GM18519 (cell line): ENCODE measurements around the gene GRB2.
"Not testable (repeated sequence)": the region's sequence is repeated elsewhere in the genome, so short reads cannot be mapped to it uniquely, and the experiment has no call there.

Experiments used
- ATAC-seq: cut with Tn5 transposase; IDR thresholded peaks from one replicate; pipeline ENCODE4 v1.9.1; 2021; ENCODE audit warnings: mild to moderate bottlenecking, moderate library complexity; ENCODE audit not compliant: unreplicated experiment, low FRiP score

GRB2 gene

DNA sequence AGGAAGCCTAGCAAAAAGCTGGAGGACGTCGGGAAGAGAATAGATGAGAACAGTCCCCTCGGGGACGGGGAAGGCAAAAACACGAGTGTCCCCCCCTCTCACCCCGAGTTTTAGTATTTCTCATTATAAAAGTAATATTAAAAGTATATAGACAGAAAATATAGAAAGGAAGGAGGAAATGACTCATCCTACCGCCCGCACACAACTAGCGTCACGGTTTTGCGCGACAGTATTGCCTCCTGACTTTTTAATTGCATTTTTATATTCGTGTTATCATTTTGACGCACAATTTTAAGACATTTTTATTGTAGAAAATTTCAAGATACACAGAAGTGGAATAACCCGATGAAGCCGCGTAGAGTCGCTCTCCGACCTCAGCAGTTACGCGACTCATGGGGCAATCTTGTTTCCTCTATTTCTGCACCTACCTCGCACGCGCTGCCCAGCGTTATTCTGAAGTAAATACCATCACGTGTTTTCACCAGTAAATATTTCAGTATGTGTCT, 115.6 kb downstream of the GRB2 start:
- ATAC-seq = peak; percentile 16

- ATAC-seq = peak; percentile 85
Observed at GRCh38 chr17:75289115-75289831, 116.2 kb downstream of the GRB2 start, which contains the start of gene SLC25A19. Gene SLC25A19, minus strand, starts transcription at chr17:75289433. Its CDS starts 2,669 bp downstream, at chr17:75286764.

DNA sequence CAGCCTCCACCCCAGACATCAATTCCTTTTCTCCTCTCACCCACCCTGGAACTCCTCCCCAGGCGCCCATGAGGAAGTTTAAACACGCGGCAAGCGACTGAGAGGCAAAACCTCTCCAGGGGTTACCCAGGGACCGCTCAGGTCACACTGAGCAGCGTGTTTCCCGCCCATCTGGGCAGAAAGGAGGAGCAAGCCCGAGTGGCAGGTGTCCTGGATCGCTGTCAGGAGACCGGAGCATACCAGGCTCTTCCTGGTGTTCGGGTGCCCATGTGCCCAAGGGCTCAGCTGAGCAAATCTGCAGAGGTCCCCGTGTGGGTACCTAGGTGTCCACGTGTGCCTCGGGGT, 116.7 kb downstream of the GRB2 start:
- peak; percentile 0 for ATAC-seq

- ATAC-seq = no peak
Observed at GRCh38 chr17:75288359-75288758, 117.1 kb downstream of the GRB2 start.

GRCh38 chr17:75287221-75287620, 118.3 kb downstream of the GRB2 start:
- ATAC-seq = no peak

DNA sequence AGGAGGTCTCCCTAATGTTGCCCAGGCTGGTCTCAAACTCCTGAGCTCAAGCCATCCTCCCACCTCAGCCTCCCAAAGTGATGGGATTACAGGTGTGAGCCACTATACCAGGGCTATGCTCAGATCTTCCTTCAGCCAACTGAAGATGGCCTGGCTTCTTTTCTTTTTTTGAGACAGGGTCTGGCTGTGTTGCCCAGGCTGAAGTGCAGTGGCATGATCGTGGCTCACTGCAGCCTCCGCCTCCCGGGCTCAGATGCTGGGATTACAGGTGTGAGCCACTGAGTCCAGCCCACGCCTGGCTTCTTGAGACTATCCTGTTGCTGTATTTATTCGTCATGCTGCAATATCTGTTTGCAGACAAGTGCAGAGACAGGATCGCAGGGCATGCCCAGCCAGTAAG, 120.4 kb downstream of the GRB2 start:
- ATAC-seq = no peak

DNA sequence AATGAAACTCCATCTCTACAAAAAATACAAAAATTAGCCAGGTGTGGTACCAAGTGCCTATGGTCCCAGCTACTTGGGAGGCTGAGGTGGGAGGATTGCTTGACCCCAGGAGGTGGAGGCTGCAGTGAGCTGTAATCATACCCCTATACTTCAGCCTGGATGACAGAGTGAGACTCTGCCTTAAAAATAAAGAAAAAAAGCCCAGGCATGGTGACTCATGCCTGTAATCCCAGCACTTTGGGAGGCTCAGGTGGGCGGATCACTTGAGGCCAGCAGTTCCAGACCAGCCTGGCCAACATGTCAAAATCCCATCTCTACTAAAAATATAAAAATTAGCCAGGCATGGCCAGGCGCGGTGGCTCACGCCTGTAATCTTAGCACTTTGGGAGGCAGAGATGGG, 125.3 kb downstream of the GRB2 start:
- not testable (repeated sequence) for ATAC-seq

GRCh38 chr17:75277664-75278071, 127.8 kb downstream of the GRB2 start:
- no peak for ATAC-seq

DNA sequence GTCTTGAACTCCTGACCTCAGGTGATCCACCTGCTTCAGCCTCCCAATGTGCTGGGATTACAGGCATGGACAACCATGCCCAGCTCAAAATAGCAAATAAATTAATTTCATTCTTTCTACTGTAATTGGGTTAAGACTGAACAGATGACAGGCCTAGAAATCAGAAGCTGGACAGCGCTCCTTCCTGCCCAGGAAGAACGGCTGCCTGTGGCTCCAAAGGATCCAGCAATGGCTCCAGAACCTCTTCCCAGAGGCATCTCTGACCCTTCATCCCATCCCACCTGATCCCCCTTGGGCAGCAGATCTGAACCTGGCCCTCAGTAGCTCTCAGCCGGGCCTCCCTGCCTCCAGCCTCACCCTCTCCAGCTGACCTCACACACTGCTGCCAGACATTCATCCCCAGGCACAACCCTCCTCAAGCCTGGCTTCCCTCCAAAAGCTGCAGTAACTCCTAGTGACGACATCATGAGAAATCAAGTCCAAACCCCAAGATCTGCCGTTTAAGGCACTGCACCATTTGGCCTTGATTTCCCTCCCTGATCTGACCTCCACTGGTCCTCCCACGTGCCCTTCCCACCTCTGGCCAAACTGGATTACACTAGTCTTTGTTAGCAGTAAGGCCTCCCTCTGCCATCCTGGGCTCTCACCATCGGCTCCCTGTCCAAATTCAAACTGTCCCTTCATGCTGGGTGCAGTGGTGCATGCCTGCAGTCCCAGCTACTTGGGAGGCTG, 131.3 kb downstream of the GRB2 start:
- no peak for ATAC-seq

DNA sequence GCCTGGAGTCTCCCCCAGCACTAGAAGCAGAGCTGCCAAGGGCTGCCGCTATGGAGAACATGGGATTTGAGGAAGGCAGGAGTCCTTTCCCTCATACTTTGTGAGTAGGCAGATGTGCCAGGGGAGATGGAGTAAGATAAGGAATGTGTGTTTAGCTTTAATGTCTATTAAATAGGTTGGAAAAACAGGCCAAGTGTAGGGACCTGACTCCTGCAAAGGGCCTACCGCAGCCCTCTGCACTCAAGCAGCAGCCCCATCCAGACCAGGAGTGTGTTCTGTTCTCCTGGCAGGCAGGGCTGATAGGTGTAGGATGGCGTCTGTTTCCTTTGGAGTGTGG, 132.7 kb downstream of the GRB2 start:
- no peak for ATAC-seq

GRCh38 chr17:75271955-75272847, 133.3 kb downstream of the GRB2 start:
- ATAC-seq = no peak

DNA sequence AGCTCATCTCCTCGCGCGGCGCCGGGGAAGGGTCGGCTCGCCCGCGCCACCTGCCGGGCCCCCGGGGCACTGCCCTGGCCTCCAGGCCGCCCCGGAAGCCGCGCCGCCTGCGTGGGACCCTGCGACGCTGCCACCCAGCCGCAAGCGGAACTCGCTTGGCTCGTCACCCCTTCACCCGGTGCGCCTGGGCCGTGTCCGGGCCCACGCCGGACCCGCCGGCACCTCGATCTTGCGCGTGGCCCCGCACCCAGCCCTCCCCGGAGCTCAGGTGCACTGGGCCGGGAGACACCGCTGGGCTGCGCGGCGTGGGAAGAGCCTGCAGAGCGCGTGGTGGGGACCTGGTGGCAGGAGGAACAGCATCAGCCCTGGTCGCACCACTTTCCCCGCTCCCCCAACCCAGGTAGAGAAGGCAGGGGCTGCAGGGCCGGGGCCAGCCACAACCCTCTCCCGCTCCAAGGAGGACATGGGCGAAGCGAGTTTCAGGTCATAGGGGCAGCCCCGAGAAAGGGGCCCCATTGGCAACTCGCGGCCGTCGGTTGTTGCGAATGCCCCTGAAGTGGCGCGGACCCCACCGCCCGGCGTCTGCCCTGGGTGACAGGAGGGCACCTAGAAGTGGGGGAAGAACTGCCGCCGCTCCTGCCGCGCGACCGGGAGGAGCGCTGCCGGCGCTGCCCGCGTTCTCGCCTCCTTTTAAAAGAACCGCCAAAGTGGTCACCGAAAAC, 134.1 kb downstream of the GRB2 start:
- peak; percentile 45 for ATAC-seq

DNA sequence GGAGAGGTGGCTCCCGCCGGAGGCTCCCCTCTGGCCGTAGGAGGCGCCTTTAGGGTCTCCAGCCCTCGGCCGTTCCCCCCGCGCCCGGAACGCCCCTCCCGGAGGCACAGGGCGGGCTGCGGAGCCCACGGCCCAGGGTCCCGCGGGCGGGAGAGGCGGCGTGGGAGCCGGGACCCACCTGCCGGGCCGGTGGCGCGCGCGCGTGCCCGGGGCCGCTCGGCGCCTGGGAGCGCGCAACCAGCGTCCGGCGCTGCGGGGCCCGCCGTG, 134.6 kb downstream of the GRB2 start, which contains the start of gene MIF4GD:
TSS of gene MIF4GD (minus strand) at position 266 of the 267 bp plus-strand sequence. CDS start 1,036 bp downstream, outside the sequence.
- ATAC-seq = no peak

DNA sequence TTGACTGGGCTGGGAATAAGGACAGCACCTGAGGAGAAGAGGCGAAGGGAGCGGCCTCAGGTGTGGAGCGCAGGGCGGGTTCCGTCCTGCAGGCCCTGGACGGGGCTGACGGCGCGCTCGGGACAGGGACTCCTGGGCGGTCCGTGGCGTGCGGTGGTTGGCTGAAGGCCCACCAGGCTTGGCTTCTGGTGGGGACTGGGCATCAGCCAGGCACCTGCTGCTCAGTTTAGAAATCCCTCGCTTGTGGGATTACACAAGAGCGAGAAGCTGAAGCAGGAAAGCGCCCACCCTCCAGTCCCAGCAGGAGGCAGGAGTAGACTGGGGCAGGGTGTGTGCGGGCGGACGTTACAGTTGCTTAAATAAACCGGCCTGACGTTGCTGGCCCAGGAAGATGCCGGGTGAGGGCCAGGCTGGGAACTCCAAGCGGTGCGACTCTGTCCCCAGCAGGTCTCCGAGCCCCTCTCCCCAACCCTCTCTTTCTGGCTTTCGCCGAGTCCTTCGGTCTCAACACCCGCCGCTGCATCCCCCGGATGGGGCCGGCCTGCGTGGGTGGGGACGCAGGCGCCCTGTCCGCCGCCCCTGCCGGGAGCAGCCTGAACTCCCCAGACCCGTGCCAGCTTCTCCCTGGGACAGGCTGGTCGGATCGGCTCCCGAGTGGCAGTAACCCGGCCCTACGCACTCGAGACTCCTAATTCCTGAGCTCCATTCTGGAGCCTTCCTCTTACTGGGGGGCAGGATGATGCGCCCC, 135.1 kb downstream of the GRB2 start:
- ATAC-seq = no peak

DNA sequence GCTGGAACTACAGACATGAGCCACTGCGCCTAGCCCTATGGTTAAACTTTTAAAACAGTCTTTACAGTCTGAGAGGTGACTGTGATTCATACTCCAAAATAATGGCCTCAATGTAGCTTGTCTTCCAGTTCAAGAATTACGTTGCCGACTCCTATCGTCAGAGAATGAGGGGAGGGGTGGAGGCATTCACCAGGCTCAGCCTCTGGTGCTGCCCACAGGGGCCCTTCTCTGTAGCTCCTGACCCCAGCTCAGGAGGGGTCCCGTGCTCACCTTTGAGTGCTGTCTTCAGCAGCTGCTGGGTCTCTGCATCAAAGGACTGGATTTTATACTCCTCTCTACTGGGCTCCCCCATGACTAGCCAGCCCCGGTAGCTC, 135.6 kb downstream of the GRB2 start:
- ATAC-seq = no peak
